HCT116 (cell line): ENCODE data around the gene TMEM238L. TPM values are rescaled to one million over a fixed set of nuclear protein-coding genes. Genes with fewer than 3 reads are reported as not detected.
A peak's percentile ranks its signal among the peaks of the same experiment; 100 is the strongest.

Experiments used
- ATAC-seq: fragments of 200-7000 bp; cut with Tn5 transposase; 2 replicates; pipeline ENCODE4 v1.9.1; 2020; ENCODE audit warnings: mild to moderate bottlenecking, moderate library complexity
- BruUV-seq: library from RNA; stranded (reverse); fragments of 400-500 nt; replicated peaks from 2 replicates; lab custom pipeline; 2021; lab: Mats Ljungman, UMichigan
- CTCF ChIA-PET: fragments of 300-600 bp; sonication (Branson Sonifier 250); formaldehyde crosslinking; loops from one replicate; lab custom pipeline; 2021; ENCODE audit warnings: antibody characterized with exemption; lab: Charles Lee
- POLR2A ChIA-PET: fragments of 300-600, 350-600 bp; sonication (Branson Sonifier 250); formaldehyde crosslinking; loops from one replicate; lab custom pipeline; 2021; ENCODE audit warnings: antibody characterized with exemption; lab: Charles Lee
- RAD21 ChIA-PET, 2 experiments: fragments of 300-600 bp; sonication (Branson Sonifier 250); formaldehyde crosslinking; loops; one replicate each; lab custom pipeline; 2023; ENCODE audit warnings: low total read pairs in 2 of 2; ENCODE audit not compliant: uncharacterized antibody in 2 of 2, unreplicated experiment in 2 of 2, low non-redundant PET in 1 of 2; lab: Charles Lee
- DNase-seq: peaks from one replicate; pipeline ENCODE4 v3.0.0-alpha.2; 2010; ENCODE audit warnings: low read depth, low spot score
- H2AFZ ChIP-seq: fragments of 200-600 bp; shearing (Covaris generic), sonication (generic); 2 replicates; pipeline ENCODE4 v1.6.1; 2017; ENCODE audit warnings: low read depth, mixed run types, mixed read lengths, antibody characterized with exemption, low read length; ENCODE audit not compliant: poor library complexity, severe bottlenecking
- H3K27ac ChIP-seq: 2 replicates; pipeline ENCODE4 v1.5.1; 2012; ENCODE audit warnings: low read depth, low read length
- H3K27me3 ChIP-seq: fragments of 200-600 bp; sonication (generic); 2 replicates; pipeline ENCODE4 v1.6.1; 2016; ENCODE audit warnings: mixed run types, low read length, mixed read lengths; ENCODE audit not compliant: insufficient read depth
- H3K36me3 ChIP-seq, 2 experiments: fragments of 200-500 bp in 1 of 2; fragments of 200-600 bp in 1 of 2; sonication (Bioruptor generic) in 1 of 2; sonication (generic) in 1 of 2; 2 replicates each; pipeline versions ENCODE4 v1.5.1 to v1.6.1; 2014 to 2016; ENCODE audit warnings: low read length in 2 of 2, inconsistent platforms in 1 of 2, mixed read lengths in 1 of 2, mixed run types in 1 of 2; ENCODE audit not compliant: insufficient read depth in 2 of 2, control insufficient read depth in 1 of 2
- H3K4me1 ChIP-seq, 2 experiments: fragments of 200-600 bp in 1 of 2; sonication (generic) in 1 of 2; 2 replicates each; pipeline versions ENCODE4 v1.5.1 to v1.6.1; 2012 to 2017; ENCODE audit warnings: low read length in 2 of 2, inconsistent platforms in 1 of 2, mild to moderate bottlenecking in 1 of 2, mixed read lengths in 1 of 2, mixed run types in 1 of 2, moderate library complexity in 1 of 2; ENCODE audit not compliant: insufficient read depth in 2 of 2, control insufficient read depth in 1 of 2
- H3K4me2 ChIP-seq: fragments of 200-600 bp; sonication (generic); 2 replicates; pipeline ENCODE4 v1.6.1; 2017; ENCODE audit warnings: mixed run types, low read length, mixed read lengths
- H3K4me3 ChIP-seq, 2 experiments: fragments of 200-600 bp in 1 of 2; sonication (generic) in 1 of 2; replicated peaks in 1 of 2; 2 replicates each; pipeline ENCODE4 v1.5.1; 2011 to 2016; ENCODE audit warnings: low read length in 2 of 2, control low read depth in 1 of 2, low read depth in 1 of 2, mild to moderate bottlenecking in 1 of 2, mixed read lengths in 1 of 2, mixed run types in 1 of 2
- H3K79me2 ChIP-seq: fragments of 200-600 bp; sonication (generic); 2 replicates; pipeline ENCODE4 v1.6.1; 2017; ENCODE audit warnings: mild to moderate bottlenecking, mixed run types, low read length, moderate library complexity, mixed read lengths; ENCODE audit not compliant: insufficient read depth
- H3K9ac ChIP-seq: fragments of 200-600 bp; sonication (generic); 2 replicates; pipeline ENCODE4 v1.6.1; 2016; ENCODE audit warnings: low read length, mixed read lengths
- H3K9me2 ChIP-seq: fragments of 200-600 bp; sonication (generic), shearing (Covaris generic); 2 replicates; pipeline ENCODE4 v1.6.1; 2017; ENCODE audit warnings: mixed run types, mild to moderate bottlenecking, moderate library complexity; ENCODE audit not compliant: insufficient read depth
- H3K9me3 ChIP-seq, 2 experiments: fragments of 200-500 bp in 1 of 2; fragments of 200-600 bp in 1 of 2; sonication (Bioruptor generic) in 1 of 2; sonication (generic) in 1 of 2; 2 replicates each; pipeline ENCODE4 v1.6.1; 2014 to 2017; ENCODE audit warnings: low read length in 2 of 2, mixed read lengths in 2 of 2, inconsistent platforms in 1 of 2, low read depth in 1 of 2, mild to moderate bottlenecking in 1 of 2, mixed run types in 1 of 2, moderate library complexity in 1 of 2; ENCODE audit not compliant: control insufficient read depth in 1 of 2, insufficient read depth in 1 of 2
- H4K20me1 ChIP-seq: fragments of 200-600 bp; sonication (generic), shearing (Covaris generic); 2 replicates; pipeline ENCODE4 v1.6.1; 2017; ENCODE audit warnings: mixed run types, mild to moderate bottlenecking, moderate library complexity; ENCODE audit not compliant: insufficient read depth
- JUND ChIP-seq: IDR thresholded peaks from 2 replicates; pipeline ENCODE4 v1.6.1; 2012
- RAD21 ChIP-seq: IDR thresholded peaks from 2 replicates; pipeline ENCODE4 v1.6.1; 2012; ENCODE audit warnings: low read depth, mild to moderate bottlenecking
- intact Hi-C: fragments of 100-400 bp; cut with micrococcal nuclease; formaldehyde crosslinking; loops from 2 replicates; pipeline ENCODE4 v1.10.0; 2022
- total RNA-seq: library from RNA; stranded (reverse); gene quantifications from one replicate; pipeline ENCODE4 v1.2.1, GENCODE V29; 2021; ENCODE audit not compliant: unreplicated experiment
- TF ChIP-seq, protein P1 (sequence below), 3 experiments: fragments of 200-600 bp in 1 of 3; sonication (generic) in 1 of 3; IDR thresholded peaks in 2 of 3; conservative IDR thresholded peaks in 1 of 3; 2 replicates each; pipeline ENCODE4 v1.5.1; 2012 to 2017; ENCODE audit warnings: low read depth in 2 of 3, low read length in 2 of 3, antibody characterized with exemption in 1 of 3, borderline replicate concordance in 1 of 3, control low read depth in 1 of 3, mild to moderate bottlenecking in 1 of 3, mixed read lengths in 1 of 3, mixed run types in 1 of 3, moderate library complexity in 1 of 3; ENCODE audit not compliant: insufficient read depth in 1 of 3
- TF ChIP-seq, protein P2 (sequence below): IDR thresholded peaks from 2 replicates; pipeline ENCODE4 v1.6.1; 2012; ENCODE audit warnings: low read depth

The TMEM238L gene
- total RNA-seq, 1 experiment from 2014 or later: not detected

DNA sequence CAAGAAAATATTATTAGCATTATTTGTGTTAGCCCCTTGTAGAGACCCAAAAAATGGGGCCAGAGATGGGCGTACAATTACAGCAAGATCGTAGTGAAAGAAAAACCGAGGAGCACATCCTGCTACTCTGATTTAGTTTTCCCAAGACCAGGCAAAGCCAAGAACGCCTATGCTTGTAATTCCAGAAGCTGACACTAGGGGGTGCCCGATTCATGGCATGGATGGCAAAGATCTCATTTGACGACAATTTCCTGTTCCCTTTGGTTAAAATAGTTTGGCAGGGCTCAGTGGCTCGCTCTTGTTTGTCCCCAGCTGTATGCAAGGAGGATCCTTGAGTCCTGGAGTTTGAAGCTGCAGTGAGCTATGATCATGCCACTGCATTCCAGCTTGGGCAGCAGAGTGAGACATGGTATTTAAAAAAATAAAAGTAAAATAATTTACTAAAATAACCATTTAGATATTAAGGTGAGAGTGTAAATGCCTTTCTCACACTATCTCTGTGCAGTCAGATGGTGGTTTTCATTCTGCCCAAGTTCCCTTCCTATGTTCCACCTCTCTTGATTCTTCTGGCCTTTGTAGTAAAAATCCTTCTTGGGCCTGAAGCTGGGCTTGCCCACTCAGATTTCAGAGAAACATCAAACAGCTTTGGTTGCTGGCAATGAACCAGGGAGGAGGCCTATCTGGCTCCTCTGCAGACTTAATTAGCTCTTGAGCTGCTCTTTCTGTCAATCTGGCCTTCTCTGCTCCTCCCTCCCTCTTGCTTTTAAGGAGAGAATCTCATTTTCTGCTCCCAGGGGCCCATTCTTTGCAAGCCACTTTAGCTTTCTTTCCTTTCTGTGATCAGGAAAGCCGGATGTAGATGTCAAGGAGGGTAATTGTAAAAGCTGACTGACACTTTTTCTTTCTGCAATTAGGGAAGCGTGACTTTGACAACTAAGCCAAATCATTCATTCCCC is 31.2 kb downstream of the TMEM238L start:
- TF ChIP-seq JUND (no peak), RAD21 (peak; percentile 54)
- TF ChIP-seq, protein P1, sequence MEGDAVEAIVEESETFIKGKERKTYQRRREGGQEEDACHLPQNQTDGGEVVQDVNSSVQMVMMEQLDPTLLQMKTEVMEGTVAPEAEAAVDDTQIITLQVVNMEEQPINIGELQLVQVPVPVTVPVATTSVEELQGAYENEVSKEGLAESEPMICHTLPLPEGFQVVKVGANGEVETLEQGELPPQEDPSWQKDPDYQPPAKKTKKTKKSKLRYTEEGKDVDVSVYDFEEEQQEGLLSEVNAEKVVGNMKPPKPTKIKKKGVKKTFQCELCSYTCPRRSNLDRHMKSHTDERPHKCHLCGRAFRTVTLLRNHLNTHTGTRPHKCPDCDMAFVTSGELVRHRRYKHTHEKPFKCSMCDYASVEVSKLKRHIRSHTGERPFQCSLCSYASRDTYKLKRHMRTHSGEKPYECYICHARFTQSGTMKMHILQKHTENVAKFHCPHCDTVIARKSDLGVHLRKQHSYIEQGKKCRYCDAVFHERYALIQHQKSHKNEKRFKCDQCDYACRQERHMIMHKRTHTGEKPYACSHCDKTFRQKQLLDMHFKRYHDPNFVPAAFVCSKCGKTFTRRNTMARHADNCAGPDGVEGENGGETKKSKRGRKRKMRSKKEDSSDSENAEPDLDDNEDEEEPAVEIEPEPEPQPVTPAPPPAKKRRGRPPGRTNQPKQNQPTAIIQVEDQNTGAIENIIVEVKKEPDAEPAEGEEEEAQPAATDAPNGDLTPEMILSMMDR (IDR thresholded peaks at IDR 0.05 in 2 of 3, conservative IDR thresholded peaks at IDR 0.05 in 1 of 3; ENCODE audit: borderline replicate concordance in 1 of 3, insufficient read depth in 1 of 3, low read depth in 2 of 3, low read length in 2 of 3): peak; percentile 26 to 98 (median 93); a peak in 5 of 6 replicates
- TF ChIP-seq, protein P2, sequence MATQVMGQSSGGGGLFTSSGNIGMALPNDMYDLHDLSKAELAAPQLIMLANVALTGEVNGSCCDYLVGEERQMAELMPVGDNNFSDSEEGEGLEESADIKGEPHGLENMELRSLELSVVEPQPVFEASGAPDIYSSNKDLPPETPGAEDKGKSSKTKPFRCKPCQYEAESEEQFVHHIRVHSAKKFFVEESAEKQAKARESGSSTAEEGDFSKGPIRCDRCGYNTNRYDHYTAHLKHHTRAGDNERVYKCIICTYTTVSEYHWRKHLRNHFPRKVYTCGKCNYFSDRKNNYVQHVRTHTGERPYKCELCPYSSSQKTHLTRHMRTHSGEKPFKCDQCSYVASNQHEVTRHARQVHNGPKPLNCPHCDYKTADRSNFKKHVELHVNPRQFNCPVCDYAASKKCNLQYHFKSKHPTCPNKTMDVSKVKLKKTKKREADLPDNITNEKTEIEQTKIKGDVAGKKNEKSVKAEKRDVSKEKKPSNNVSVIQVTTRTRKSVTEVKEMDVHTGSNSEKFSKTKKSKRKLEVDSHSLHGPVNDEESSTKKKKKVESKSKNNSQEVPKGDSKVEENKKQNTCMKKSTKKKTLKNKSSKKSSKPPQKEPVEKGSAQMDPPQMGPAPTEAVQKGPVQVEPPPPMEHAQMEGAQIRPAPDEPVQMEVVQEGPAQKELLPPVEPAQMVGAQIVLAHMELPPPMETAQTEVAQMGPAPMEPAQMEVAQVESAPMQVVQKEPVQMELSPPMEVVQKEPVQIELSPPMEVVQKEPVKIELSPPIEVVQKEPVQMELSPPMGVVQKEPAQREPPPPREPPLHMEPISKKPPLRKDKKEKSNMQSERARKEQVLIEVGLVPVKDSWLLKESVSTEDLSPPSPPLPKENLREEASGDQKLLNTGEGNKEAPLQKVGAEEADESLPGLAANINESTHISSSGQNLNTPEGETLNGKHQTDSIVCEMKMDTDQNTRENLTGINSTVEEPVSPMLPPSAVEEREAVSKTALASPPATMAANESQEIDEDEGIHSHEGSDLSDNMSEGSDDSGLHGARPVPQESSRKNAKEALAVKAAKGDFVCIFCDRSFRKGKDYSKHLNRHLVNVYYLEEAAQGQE: no peak
- H3K9ac ChIP-seq: no peak overlapping the region
- no peak overlapping the region for H3K4me3 ChIP-seq
- DNase-seq: peak; percentile 26
- no peaks in the 10 kb centered on the region for H3K27me3 ChIP-seq
- no peaks in the 10 kb centered on the region for H3K4me1 ChIP-seq
- no peak overlapping the region for H2AFZ ChIP-seq
- no peaks in the 10 kb centered on the region for H3K9me2 ChIP-seq
- H3K9me3 ChIP-seq: peaks cover 0 to 4% of the 10 kb centered on the region in 2 experiments; a peak in 2 of 4 replicates
- RAD21 ChIA-PET: interaction anchor here in 1 of 2 experiments (1.2 kb wide), 1 partner anchor 73 kb away, joined by 3 read pairs; no protein-coding TSS in a partner anchor
- POLR2A ChIA-PET: no interaction called here
- CTCF ChIA-PET: interaction anchor here (0.7 to 1.6 kb wide), 3 partner anchors 9 to 72 kb away, joined by 3 to 5 read pairs (median 3); no protein-coding TSS in a partner anchor
- intact Hi-C loops: loop anchor here (2.0 kb wide), 1 partner anchor 72 kb away; no protein-coding TSS in a partner anchor
- no peak overlapping the region for H3K4me2 ChIP-seq
- H3K36me3 ChIP-seq: no peaks in the 10 kb centered on the region
- BruUV-seq: no TSS peak
- no peak overlapping the region for H3K27ac ChIP-seq
- ATAC-seq: peak; percentile 47
- H3K79me2 ChIP-seq: no peaks in the 10 kb centered on the region
- H4K20me1 ChIP-seq: no peaks in the 10 kb centered on the region
